HPDE6-E6E7 (cell line): ENCODE results near the gene UCHL3.
"Not testable (repeated sequence)": the region's sequence is repeated elsewhere in the genome, so short reads cannot be mapped to it uniquely, and the experiment has no call there.

Experiments used
- DNase-seq: peaks from one replicate; pipeline ENCODE4 v3.0.0; 2011; ENCODE audit warnings: missing footprints; ENCODE audit errors: extremely low spot score

Gene UCHL3

GRCh38 chr13:75549262-75550158 is at the start of gene UCHL3:
Gene UCHL3 (plus strand): TSS chr13:75549791. CDS start chr13:75549821, 30 bp downstream.
- peak; percentile 98 for DNase-seq

DNA sequence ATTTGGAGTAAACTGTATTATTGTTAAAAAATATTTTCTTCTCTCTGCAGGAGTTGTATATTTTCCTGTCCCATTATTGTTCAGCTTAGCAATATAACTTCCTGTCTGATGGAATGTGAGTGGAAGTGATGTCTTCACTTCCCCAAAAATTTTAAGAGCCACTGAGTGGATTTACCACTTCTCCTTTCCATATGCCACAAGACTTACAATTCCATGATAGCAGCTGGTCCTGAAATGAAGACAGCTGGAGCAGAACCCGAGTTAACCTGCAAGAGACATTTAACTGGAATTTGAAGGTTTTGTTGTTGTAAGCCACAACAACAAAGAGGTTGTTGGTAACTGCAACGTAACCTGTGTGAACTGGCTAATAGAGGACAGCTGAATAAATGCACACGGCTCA is 44.3 kb upstream of the UCHL3 start:
- DNase-seq, result no peak

DNA sequence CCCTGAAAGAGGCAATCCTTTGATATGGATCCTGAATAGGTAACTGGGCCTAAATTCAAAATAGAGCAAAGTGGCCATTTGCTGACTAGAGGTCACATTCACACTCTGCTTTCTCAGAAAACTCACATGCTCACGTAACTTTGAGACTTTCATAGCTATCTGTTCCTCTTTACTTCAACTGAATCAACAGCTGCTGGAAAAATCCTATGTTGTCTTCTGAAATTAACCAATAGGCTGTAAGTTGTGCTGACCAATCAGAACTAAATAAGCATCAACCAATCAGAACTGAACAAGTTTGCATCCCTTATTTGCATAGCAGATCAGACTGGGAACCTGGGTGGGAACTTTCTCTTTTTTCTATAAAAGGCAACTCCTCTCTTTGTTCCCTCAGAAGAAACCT is 43.6 kb upstream of the UCHL3 start:
- DNase-seq, result no peak

DNA sequence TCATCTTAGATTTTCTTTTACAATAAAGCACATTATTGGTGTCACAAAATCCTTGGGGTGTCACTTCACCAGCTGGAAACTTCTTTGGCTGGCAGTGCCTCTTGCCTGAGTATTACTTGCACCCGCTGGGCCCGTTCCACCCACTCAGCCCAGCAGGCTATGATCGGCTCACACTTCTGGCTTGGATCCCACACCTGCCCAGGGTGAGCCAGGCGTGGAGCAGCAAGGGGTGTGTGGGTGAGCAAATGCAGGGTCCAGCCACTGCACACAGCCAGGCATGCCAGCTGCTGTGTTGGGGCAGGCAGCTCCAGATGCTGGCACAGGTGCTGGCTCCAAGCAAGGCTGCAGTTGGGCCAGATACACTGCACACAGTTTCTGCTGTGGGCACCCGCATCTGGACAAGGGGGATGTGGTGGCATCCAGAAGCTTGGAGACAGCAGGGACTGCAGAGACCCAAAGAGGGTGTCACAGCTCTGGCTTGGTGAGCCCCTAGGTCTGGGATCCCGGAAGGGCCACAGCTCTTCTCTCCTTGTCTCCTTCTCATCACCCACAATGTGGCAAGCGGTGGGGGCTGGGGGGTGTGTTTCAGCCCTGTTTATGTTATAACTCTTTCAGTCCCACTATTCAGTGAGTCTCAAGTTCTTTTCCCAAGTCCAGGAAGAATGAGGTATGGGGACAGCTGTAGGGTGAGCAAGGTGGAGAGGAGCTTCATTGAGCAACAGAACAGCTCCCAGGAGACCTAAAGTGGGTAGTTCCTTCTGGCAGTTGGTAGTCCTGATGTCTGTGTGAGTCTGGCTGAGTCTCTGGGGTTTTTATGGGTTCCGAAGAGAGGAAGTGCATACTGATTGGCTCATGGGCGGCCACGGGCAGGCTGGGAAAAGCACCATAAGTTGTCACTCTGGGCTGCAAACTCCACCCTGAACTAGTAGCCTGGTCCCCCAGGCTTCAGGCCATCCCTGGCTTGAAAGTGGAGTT is 42.3 kb upstream of the UCHL3 start:
- no peak for DNase-seq

DNA sequence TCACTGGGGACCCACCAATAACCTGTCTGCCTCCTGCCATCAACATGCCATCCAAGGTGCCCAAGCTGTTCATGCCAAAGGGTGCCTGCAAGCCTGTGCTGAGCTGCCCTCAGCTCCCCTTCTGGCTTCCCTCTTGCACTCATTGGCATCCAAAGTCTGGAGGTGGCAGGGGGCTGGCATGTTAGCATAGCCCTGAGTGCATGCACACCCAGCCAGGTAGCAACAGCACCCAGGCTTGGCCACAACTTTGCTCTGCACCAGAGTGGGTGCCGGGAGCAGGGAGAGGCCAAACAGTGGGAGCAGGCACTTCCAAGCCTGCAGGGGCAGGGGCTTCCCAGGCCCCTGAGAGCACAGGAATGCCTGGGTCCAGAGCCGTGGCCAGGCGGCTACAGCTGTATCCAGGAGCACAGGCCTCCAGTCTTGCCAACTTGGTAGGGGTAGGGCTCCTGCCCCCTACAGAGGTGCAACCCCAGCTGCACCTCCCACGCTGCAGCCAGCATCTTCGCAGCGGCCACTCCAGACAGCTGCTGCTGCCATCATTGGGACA is 41.5 kb upstream of the UCHL3 start:
- DNase-seq, result no peak

GRCh38 chr13:75511051-75511625 is 38.5 kb upstream of the UCHL3 start:
- DNase-seq, result no peak

- no peak for DNase-seq
These were observed 37.3 kb upstream of the UCHL3 start for GRCh38 chr13:75512253-75512652.

- no peak for DNase-seq
These were observed 36.3 kb upstream of the UCHL3 start for GRCh38 chr13:75513271-75513670.

GRCh38 chr13:75514080-75514995 is 35.3 kb upstream of the UCHL3 start:
- no peak for DNase-seq

DNA sequence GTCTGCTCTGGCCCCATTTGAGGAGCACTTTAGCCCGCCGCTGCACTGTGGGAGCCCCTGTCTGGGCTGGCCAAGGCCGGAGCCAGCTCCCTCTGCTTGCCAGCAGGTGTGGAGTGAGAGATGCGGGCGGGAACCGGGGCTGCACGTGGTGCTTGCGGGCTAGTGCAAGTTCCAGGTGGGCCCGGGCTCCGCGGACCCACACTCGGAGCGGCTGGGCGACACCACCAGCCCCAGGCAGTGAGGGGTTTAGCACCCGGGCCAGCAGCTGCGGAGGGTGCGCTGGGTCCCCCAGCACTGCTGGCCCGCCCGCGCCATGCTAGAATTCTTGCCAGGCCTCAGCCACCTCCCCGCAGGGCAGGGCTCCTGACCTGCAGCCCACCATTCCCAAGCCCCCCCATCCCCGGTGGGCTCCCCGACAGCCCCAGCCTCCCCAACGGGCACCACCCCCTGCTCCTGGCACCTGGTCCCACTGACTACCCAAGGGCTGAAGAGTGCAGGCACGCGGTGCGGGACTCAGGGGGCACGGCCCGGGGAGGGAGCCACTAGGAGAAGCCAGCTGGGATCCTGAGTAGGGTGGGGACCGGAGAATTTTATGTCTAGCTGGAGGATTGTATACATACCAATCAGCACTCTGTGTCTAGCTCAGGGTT is 31.0 kb upstream of the UCHL3 start:
- no peak for DNase-seq

DNA sequence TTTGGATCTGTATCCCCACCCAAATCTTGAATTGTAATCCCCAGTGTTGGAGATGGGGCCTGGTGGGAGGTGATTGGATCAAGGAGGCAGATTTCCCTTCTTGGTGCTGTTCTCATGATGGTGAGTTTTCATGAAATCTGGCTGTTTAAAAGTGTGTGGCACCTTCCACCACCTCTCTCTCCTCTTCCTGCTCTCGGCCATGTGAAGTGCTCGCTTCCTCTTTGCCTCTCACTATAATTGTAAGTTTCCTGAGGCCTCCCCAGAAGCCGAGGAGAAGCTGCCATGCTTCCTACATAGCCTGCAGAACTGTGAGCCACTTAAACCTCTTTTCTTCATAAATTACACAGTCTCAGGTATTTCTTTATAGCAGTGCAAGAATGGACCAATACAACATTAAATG is 27.6 kb upstream of the UCHL3 start:
- no peak for DNase-seq

DNA sequence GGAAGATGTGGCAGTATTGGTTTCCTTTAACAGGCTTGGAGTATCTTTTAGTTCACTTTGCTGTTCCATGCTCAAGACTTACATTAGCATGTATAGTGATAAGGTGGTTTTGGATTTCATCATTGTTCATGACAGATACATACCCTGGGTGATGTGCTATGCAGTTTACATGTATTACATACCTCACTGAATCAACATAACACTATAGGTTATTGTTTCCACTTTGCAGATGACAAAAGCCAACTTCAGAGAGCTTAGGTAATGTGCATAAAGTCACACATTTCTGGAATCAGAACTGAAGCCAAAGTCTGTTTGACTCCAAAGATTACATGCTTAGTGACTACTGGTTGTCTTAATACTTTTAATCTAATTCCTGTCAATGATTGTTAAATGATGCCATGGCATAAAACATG is 19.0 kb upstream of the UCHL3 start:
- no peak for DNase-seq

DNA sequence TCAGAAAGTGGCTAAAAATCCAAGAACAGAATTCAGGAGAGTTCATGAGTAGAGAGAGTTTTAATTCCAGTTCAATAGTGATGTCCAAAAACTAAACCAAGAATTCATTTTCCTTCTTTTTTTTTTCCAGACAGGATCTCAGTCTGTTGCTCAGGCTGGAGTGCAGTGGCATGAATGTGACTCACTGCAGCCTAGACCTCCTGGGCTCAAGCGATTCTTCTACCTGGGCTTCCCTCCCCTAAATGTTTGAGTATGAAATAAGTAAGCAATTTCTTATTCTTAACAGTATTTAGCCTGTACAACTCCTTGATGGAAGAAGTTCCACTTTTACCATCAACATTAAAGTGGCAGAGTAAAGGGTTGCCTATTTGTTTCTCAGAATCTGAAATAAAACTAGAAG is 15.7 kb upstream of the UCHL3 start:
- DNase-seq, result no peak

- peak; percentile 80 for DNase-seq
These were observed 11.9 kb upstream of the UCHL3 start, which contains the start of gene COMMD6 for GRCh38 chr13:75537401-75538365. Gene COMMD6 (minus strand): TSS chr13:75537841. CDS start chr13:75537805, 36 bp downstream.

GRCh38 chr13:75541287-75541686 is 8.3 kb upstream of the UCHL3 start:
- DNase-seq, result no peak

GRCh38 chr13:75541961-75542360 is 7.6 kb upstream of the UCHL3 start:
- DNase-seq, result no peak

- peak; percentile 16 for DNase-seq
These were observed 4.8 kb upstream of the UCHL3 start for GRCh38 chr13:75544681-75545330.

- DNase-seq, result not testable (repeated sequence)
These were observed 4.2 kb upstream of the UCHL3 start for GRCh38 chr13:75545386-75545785.
